ENCODE data around the gene LARGE1.

LARGE1 gene

DNA sequence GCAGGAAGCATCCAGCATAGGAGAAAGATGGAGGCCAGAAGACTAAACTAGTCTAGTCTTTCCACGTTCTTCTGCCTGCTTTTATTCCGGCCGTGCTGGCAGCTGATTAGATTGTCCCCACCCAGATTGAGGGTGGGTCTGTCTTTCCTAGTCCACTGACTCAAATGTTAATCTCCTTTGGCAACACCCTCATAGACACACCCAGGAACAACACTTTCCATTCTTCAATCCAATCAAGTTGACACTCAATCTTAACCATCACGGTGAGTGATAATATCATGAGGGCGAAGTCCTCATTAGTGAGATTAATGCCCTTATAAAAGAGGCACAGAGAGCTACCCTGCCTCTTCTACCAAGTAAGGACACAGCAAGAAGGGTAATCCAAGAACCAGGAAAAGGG is 424.2 kb downstream of the LARGE1 start:
- no peak overlapping the region for H3K4me3 ChIP-seq (ENCODE audit: low read length)
- TF ChIP-seq, protein P1, sequence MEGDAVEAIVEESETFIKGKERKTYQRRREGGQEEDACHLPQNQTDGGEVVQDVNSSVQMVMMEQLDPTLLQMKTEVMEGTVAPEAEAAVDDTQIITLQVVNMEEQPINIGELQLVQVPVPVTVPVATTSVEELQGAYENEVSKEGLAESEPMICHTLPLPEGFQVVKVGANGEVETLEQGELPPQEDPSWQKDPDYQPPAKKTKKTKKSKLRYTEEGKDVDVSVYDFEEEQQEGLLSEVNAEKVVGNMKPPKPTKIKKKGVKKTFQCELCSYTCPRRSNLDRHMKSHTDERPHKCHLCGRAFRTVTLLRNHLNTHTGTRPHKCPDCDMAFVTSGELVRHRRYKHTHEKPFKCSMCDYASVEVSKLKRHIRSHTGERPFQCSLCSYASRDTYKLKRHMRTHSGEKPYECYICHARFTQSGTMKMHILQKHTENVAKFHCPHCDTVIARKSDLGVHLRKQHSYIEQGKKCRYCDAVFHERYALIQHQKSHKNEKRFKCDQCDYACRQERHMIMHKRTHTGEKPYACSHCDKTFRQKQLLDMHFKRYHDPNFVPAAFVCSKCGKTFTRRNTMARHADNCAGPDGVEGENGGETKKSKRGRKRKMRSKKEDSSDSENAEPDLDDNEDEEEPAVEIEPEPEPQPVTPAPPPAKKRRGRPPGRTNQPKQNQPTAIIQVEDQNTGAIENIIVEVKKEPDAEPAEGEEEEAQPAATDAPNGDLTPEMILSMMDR (conservative IDR thresholded peaks at IDR 0.05; ENCODE audit: low read length), result no peak
- DNase-seq (ENCODE audit: low read depth), result no peak

DNA sequence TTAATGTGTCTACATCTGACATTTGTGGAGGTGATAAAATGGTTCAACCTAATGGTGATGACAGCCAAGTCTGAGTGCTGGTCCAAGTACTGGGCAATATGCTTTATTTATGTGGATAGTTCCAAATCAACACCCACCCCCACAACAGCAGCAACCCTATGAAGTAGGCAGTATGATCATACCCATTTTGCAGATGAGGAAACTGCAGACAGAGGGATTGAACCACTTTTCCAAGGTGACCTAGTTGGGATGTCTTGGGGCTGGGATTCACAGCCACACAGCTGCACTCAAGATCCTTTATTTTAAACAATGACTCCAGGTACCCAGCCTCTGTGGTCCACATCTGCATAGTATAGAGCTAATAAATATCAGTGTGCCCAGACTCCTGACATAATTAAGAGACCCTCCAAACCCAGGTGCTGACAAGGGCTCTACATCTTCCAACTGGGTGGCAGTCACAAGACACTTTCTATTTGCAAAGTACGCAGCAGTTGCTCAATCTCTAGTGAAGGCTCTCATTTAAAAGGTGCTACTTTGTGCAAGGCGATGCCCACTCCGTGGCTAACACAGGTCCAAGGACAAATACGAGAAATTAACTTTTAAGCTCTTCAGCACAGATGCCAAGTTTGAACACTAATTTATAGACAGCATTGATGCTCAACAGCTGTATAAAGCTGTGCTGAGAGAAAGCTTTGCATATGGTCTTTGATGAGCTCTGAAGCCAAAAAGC is 426.6 kb downstream of the LARGE1 start:
- DNase-seq (ENCODE audit: low read depth), result no peak
- no peak overlapping the region for H3K4me3 ChIP-seq (ENCODE audit: low read length)
- TF ChIP-seq, protein P1 (conservative IDR thresholded peaks at IDR 0.05; ENCODE audit: low read length), result no peak

DNA sequence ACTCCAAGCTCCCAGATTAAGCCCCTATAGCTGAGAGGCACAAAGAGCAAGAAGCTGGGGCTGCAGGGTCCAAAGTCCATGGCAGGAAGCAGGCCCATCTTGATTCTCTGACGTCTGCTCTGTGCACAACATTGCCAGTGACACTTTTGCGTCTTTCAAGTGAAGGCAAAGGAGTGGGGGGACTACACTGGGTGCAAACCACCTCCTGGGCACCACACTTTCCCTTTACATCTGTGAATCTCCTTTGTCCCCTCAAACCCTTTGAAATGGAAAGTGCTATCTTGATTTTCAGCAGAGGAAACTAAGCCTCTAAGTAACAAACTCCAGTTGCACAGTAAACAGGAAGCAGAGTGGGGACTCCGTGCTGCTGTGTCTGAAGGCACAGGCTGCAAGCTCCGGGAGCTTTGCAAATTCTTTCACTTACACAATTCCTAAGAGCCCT is 428.0 kb downstream of the LARGE1 start:
- TF ChIP-seq, protein P1 (conservative IDR thresholded peaks at IDR 0.05; ENCODE audit: low read length), result no peak
- peak; percentile 13 for DNase-seq (ENCODE audit: low read depth)
- H3K4me3 ChIP-seq (ENCODE audit: low read length), result no peak overlapping the region

DNA sequence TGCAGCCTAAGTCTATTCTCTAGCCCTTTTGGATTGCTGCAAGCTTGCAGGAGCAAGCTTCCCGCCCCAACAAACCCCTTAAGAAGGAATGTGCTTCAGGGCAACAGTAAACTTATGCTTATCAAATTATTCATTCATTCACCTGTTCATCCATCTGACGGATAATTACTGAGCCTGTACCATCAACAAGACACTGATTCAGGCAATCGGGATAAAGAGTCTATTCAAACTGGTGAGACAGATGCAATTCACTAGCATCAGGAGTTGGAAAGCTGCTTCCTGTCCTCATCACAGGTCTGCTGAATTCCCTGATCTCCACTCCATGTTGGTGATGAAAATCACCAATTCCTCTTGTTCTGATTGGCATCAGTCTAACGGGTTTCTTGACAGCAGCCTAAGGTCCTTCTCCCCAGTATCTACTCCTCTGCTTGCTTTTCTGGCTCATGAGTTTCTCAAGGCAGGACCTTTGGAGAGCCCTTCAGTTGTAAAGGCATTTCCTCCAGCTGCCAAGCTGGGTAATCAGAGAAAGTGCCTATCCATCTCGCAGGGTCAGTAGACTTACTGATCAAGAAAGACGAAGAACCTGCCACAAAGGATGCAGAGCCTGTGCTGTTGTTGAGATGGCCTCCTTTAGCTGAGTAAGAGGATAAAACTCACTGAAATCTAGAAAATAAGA is 433.1 kb downstream of the LARGE1 start:
- DNase-seq (ENCODE audit: low read depth), result no peak
- TF ChIP-seq, protein P1 (conservative IDR thresholded peaks at IDR 0.05; ENCODE audit: low read length), result no peak
- no peak overlapping the region for H3K4me3 ChIP-seq (ENCODE audit: low read length)

DNA sequence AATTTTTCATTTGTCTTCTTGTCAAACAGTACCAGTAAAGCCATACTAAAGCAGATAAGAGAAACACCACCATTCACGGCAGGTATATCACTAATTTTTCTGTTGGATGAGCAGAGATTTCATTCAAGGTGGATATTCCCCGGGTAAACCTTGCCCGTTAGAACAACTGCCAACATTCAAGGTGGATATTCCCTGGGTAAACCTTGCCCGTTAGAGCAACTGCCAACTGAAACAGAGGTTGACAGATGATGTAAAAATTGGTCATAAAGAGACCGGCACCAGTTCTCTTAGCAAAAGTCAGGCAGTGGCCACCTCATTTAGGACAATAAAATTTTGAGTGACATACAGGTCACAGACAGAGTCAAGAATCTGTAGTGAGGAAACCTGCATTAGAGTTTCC is 438.7 kb downstream of the LARGE1 start:
- no peak for DNase-seq (ENCODE audit: low read depth)
- TF ChIP-seq, protein P1 (conservative IDR thresholded peaks at IDR 0.05; ENCODE audit: low read length), result no peak
- H3K4me3 ChIP-seq (ENCODE audit: low read length), result no peak overlapping the region

DNA sequence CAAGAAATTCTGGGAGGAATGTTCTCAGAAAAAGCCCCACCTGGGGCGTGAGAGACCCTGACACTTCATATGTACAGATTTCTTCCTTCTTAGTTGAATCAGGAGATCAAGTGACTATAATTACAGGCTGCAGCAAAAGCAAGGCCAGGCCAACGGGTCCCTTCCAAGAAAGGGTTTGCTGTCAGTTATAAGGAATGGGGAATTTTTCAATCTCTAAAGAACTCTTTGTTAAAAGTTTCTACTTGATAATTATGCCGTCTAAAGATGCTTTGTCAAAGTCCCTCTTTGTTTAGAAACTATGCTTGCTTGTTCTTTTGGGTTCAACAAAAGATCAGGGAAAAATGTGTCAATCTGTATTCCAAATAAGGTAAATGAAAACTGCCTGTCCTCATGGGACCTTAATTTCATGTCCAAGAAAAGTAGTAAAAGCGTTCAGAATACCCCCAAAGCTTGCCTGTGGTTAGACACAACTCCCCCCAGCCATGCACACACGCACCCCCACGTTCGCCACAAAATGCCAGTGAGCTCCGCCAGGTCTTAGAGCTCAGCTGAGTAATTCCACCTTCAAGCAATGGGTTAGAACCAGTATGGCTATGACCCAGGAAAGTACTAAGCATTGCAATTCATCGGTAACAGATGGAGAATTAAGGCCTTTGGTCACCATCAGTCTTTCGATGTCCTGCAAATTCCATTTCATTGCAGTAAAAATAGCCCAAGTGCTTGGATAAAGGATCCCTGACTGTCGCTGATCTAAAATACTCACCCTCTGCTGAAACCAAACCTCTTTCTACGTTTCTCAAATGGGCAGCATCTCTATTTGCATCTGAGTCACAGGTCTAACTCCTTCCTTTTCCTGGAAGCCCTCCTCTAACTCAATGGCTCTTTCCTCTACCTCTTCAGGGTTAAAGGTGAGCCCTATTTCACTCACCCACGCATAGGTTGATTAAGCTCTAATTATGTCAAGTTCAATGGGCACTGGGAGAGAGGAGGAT is 442.9 kb downstream of the LARGE1 start:
- H3K4me3 ChIP-seq (ENCODE audit: low read length), result no peak overlapping the region
- TF ChIP-seq, protein P1 (conservative IDR thresholded peaks at IDR 0.05; ENCODE audit: low read length), result no peak
- peak; percentile 9 for DNase-seq (ENCODE audit: low read depth)
